Stimulated activated CD4-positive, alpha-beta T cell treated with anti-CD3 and anti-CD28 coated beads, Interleukin-15, amount 100 ng/mL, for 48 hours (primary cell): Measurements from ENCODE around the gene NUP54.

ENCODE experiments used
- DNase-seq, 2 donors: peaks; one replicate each; pipeline ENCODE4 v3.0.0-alpha.2; 2020; ENCODE audit warnings: low read depth in 2 of 2

NUP54 gene

DNA sequence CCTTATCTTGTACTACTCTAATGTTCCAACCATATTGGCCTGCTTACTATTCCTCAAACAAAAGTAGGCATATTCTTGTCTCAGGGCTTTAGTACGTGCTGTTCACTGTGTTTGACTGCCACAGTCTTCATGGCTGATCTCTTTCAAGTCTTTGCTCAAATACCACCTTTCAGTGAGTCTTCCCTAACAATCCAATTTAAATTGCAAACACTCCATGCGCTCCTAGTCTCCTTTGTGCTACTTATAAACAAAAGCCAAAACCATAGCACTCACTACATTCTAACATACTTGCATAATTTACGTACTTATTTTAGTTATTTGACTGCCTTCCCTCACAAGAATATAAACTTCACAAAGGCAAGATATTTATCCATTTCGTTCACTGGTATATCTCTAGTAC is 75.4 kb downstream of the NUP54 start:
- DNase-seq, result no peak

GRCh38 chr4:76067652-76068286 is 80.4 kb downstream of the NUP54 start:
- peak; percentile 48 to 63 for DNase-seq

- DNase-seq, result no peak
Measured at GRCh38 chr4:76066546-76066945, 81.7 kb downstream of the NUP54 start.
